Fibroblast of villous mesenchyme (primary cell): Measurements from ENCODE around the gene STAC. TPM values are rescaled to one million over a fixed set of nuclear protein-coding genes. Genes with fewer than 3 reads are reported as not detected.

ENCODE experiments used
- DNase-seq: peaks from one replicate; pipeline ENCODE4 v3.0.0-alpha.2; 2010; ENCODE audit warnings: low read depth
- H3K4me3 ChIP-seq: 2 replicates; pipeline ENCODE4 v1.5.1; 2011; ENCODE audit warnings: low read depth, mild to moderate bottlenecking, low read length
- CTCF ChIP-seq: IDR thresholded peaks from 2 replicates; pipeline ENCODE4 v1.5.1; 2012; ENCODE audit warnings: low read depth, mild to moderate bottlenecking, low read length; ENCODE audit not compliant: insufficient read depth
- total RNA-seq: library from RNA; depleted of rRNA; stranded (reverse); fragments of >200 nt; gene quantifications from 2 replicates; pipeline ENCODE4 v1.2.3, GENCODE V29; 2012

STAC gene
- total RNA-seq, 1 donor, result 0.43 TPM

- no peak for TF ChIP-seq CTCF
- no peak for DNase-seq
Measured at GRCh38 chr3:36595511-36595910, 215.2 kb downstream of the STAC start.

GRCh38 chr3:36596419-36596818, 216.1 kb downstream of the STAC start:
- H3K4me3 ChIP-seq, result no peak overlapping the region
- no peak for DNase-seq

More at GRCh38 chr3:36595511-36595910, 215.2 kb downstream of the STAC start:
- H3K4me3 ChIP-seq, result no peak overlapping the region

GRCh38 chr3:36597422-36597821, 217.1 kb downstream of the STAC start:
- H3K4me3 ChIP-seq, result no peak overlapping the region
- DNase-seq, result no peak
- TF ChIP-seq CTCF, result no peak

More at GRCh38 chr3:36596419-36596818, 216.1 kb downstream of the STAC start:
- no peak for TF ChIP-seq CTCF
